Measurements from ENCODE around the gene CCDC68. TPM values are rescaled to one million over a fixed set of nuclear protein-coding genes. Genes with fewer than 3 reads are reported as not detected.
"Not testable (repeated sequence)": the region's sequence is repeated elsewhere in the genome, so short reads cannot be mapped to it uniquely, and the experiment has no call there.

The CCDC68 gene
- total RNA-seq, 4 donors from 2014 or later, result 3.9 to 19.7 (median 5.8) TPM

GRCh38 chr18:54860941-54861340 is 98.3 kb downstream of the CCDC68 start:
- 37 to 49% methylated on average over 1 of the region's 1 CpG for WGBS, 2 donors
- Histone ChIP-seq H3K4me3 (no peak overlapping the region), H3K9me3 (no peaks in the 10 kb centered on the region), H3K4me1 (no peaks in the 10 kb centered on the region), H3K27me3 (no peaks in the 10 kb centered on the region), H3K36me3 (no peaks in the 10 kb centered on the region), H3K27ac (no peak overlapping the region)
- no peak for DNase-seq (ENCODE audit: low spot score in 2 of 2)
- TF ChIP-seq EP300 (IDR thresholded peaks at IDR 0.05) (no peak), POLR2A (IDR thresholded peaks at IDR 0.05) (no peak), CTCF (IDR thresholded peaks at IDR 0.05) (no peak)

- no peaks in the 10 kb centered on the region for H3K36me3 ChIP-seq
- DNase-seq (ENCODE audit: low spot score in 2 of 2), result no peak
- H3K27me3 ChIP-seq, result no peaks in the 10 kb centered on the region
- H3K4me3 ChIP-seq, result no peak overlapping the region
- H3K9me3 ChIP-seq, result no peaks in the 10 kb centered on the region
- H3K27ac ChIP-seq, result no peak overlapping the region
- WGBS, 2 donors, result 70 to 72% methylated on average over 9 of the region's 9 CpGs
- TF ChIP-seq EP300 (IDR thresholded peaks at IDR 0.05) (no peak), POLR2A (IDR thresholded peaks at IDR 0.05) (no peak), CTCF (IDR thresholded peaks at IDR 0.05) (no peak)
- H3K4me1 ChIP-seq, result no peaks in the 10 kb centered on the region
Observed at GRCh38 chr18:54859667-54860421, 99.4 kb downstream of the CCDC68 start.

GRCh38 chr18:54857499-54857898 is 101.8 kb downstream of the CCDC68 start:
- no peak overlapping the region for H3K27ac ChIP-seq
- TF ChIP-seq POLR2A (IDR thresholded peaks at IDR 0.05), result no peak
- TF ChIP-seq CTCF (IDR thresholded peaks at IDR 0.05), result no peak
- no peak for TF ChIP-seq EP300 (IDR thresholded peaks at IDR 0.05)
- no peak overlapping the region for H3K4me3 ChIP-seq
- H3K36me3 ChIP-seq, result no peaks in the 10 kb centered on the region
- 82 to 92% methylated on average over 3 of the region's 3 CpGs for WGBS, 2 donors
- H3K27me3 ChIP-seq, result no peaks in the 10 kb centered on the region
- no peaks in the 10 kb centered on the region for H3K9me3 ChIP-seq
- no peaks in the 10 kb centered on the region for H3K4me1 ChIP-seq
- DNase-seq (ENCODE audit: low spot score in 2 of 2), result no peak

GRCh38 chr18:54856105-54856646 is 103.1 kb downstream of the CCDC68 start:
- Histone ChIP-seq H3K27me3 (no peaks in the 10 kb centered on the region), H3K4me3 (no peak overlapping the region), H3K9me3 (no peaks in the 10 kb centered on the region), H3K4me1 (no peaks in the 10 kb centered on the region), H3K27ac (no peak overlapping the region), H3K36me3 (no peaks in the 10 kb centered on the region)
- DNase-seq (ENCODE audit: low spot score in 2 of 2), result no peak
- WGBS, 2 donors, result 65 to 89% methylated on average over 2 of the region's 2 CpGs
- TF ChIP-seq CTCF (IDR thresholded peaks at IDR 0.05) (no peak), EP300 (IDR thresholded peaks at IDR 0.05) (no peak), POLR2A (IDR thresholded peaks at IDR 0.05) (no peak)

GRCh38 chr18:54855050-54855449 is 104.2 kb downstream of the CCDC68 start:
- 79 to 91% methylated on average over 3 of the region's 3 CpGs for WGBS, 2 donors
- H3K4me3 ChIP-seq; H3K36me3 ChIP-seq; H3K27ac ChIP-seq; H3K27me3 ChIP-seq; H3K4me1 ChIP-seq; DNase-seq (ENCODE audit: low spot score in 2 of 2); H3K9me3 ChIP-seq: not testable (repeated sequence)
